SU-DHL-6 (cell line): ENCODE results near the gene PASD1.

ENCODE experiments used
- H2AFZ ChIP-seq: fragments of 200-600 bp; sonication (generic); 2 replicates; pipeline ENCODE4 v1.6.1; 2014; ENCODE audit warnings: low read depth, mild to moderate bottlenecking, moderate library complexity, mixed read lengths, antibody characterized with exemption, low read length; ENCODE audit not compliant: severe bottlenecking
- H3F3A ChIP-seq: fragments of 200-600 bp; shearing (Covaris generic); 2 replicates; pipeline ENCODE4 v1.6.0; 2016; ENCODE audit warnings: antibody characterized with exemption, mild to moderate bottlenecking; ENCODE audit not compliant: insufficient read depth
- H3K27ac ChIP-seq: fragments of 200-600 bp; sonication (generic); 2 replicates; pipeline ENCODE4 v1.5.1; 2016; ENCODE audit warnings: low read depth, mild to moderate bottlenecking, low read length, moderate library complexity, mixed read lengths
- H3K27me3 ChIP-seq: fragments of 200-600 bp; sonication (generic), shearing (Covaris generic); 2 replicates; pipeline ENCODE4 v1.6.0; 2014; ENCODE audit warnings: mild to moderate bottlenecking, low read length
- H3K36me3 ChIP-seq: fragments of 200-600 bp; sonication (generic); 2 replicates; pipeline ENCODE4 v1.6.1; 2014; ENCODE audit warnings: mild to moderate bottlenecking, low read length, mixed read lengths
- H3K4me2 ChIP-seq: fragments of 300-600, 200-600 bp; shearing (Covaris generic), sonication (generic); 2 replicates; pipeline ENCODE4 v1.6.0; 2014; ENCODE audit warnings: low read length, low read depth, mild to moderate bottlenecking; ENCODE audit not compliant: poor library complexity, severe bottlenecking
- H3K4me3 ChIP-seq: fragments of 200-600 bp; sonication (generic); 2 replicates; pipeline ENCODE4 v1.5.1; 2014; ENCODE audit warnings: antibody characterized with exemption, low read length, mild to moderate bottlenecking, mixed read lengths; ENCODE audit not compliant: insufficient read depth, poor library complexity, severe bottlenecking
- H3K79me2 ChIP-seq: fragments of 200-600 bp; sonication (generic); 2 replicates; pipeline ENCODE4 v1.6.1; 2014; ENCODE audit warnings: mild to moderate bottlenecking, low read length, moderate library complexity; ENCODE audit not compliant: insufficient read depth
- H3K9ac ChIP-seq: fragments of 200-600 bp; sonication (generic); 2 replicates; pipeline ENCODE4 v1.7.0; 2014; ENCODE audit warnings: mild to moderate bottlenecking, low read length
- H3K9me2 ChIP-seq: fragments of 200-600 bp; sonication (generic); replicated peaks from 2 replicates; pipeline ENCODE4 v1.6.1; 2014; ENCODE audit warnings: low read length; ENCODE audit not compliant: insufficient read depth
- H3K9me3 ChIP-seq: fragments of 200-600 bp; sonication (generic); 2 replicates; pipeline ENCODE4 v1.6.1; 2014; ENCODE audit warnings: low read length, mixed read lengths; ENCODE audit not compliant: insufficient read depth
- H4K20me1 ChIP-seq: fragments of 200-600 bp; sonication (generic); 2 replicates; pipeline ENCODE4 v1.6.1; 2014; ENCODE audit warnings: low read depth, mild to moderate bottlenecking, antibody characterized with exemption, low read length, moderate library complexity, mixed read lengths
- EZH2phosphoT487 ChIP-seq: fragments of 200-600 bp; sonication (generic), shearing (Covaris generic); conservative IDR thresholded peaks from 2 replicates; pipeline ENCODE4 v1.6.1; 2018; ENCODE audit warnings: mild to moderate bottlenecking, antibody characterized with exemption, low read length, moderate library complexity, mixed read lengths
- TF ChIP-seq, protein P1 (sequence below): fragments of 200-600 bp; sonication (generic); IDR thresholded peaks from one replicate; pipeline ENCODE4 v1.5.1; 2017; ENCODE audit warnings: antibody characterized with exemption, mild to moderate bottlenecking, low read length, moderate library complexity; ENCODE audit not compliant: insufficient read depth, poor library complexity, severe bottlenecking

PASD1 gene

DNA sequence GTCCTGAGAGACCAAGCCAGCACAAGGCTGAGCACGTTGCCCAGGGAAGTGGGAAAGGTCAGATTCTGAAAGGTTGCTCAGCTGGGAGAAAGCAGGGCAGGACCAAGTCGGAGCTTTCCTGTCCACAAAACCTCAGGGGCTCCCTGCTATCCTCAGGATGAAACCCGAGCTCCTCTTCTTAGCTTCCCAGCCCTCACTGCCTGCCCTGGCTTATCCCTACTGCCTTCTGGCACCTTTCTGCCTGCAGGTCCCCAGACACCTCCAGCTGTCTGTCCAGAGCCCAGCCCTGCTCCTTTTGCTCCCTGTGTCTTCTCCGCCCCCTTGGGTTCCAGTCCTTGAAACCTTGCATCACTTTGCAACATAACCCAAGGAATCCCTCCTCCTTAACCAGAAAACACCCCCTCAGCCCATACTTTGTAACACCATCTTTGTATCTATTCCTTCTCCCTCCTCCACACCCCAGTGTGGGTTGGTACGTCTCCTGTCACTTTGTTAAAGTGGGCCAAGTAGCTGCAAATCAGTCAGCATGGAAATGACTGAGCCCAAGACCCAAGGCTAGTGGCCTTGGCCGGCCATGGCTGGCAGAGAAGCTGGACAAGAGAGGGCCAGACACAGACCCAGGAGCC, 111.8 kb downstream of the PASD1 start:
- Histone ChIP-seq H3K36me3 (no peaks in the 10 kb centered on the region), H4K20me1 (no peaks in the 10 kb centered on the region), H3K9me3 (no peaks in the 10 kb centered on the region), H3K27ac (no peak overlapping the region), H3K4me3 (no peak overlapping the region), H3K4me2 (no peak overlapping the region), H3K9ac (no peak overlapping the region), H3F3A (no peaks in the 10 kb centered on the region), H3K27me3 (no peaks in the 10 kb centered on the region), H2AFZ (no peak overlapping the region), H3K79me2 (no peaks in the 10 kb centered on the region), H3K9me2 (no peaks in the 10 kb centered on the region)
- TF ChIP-seq, protein P1, sequence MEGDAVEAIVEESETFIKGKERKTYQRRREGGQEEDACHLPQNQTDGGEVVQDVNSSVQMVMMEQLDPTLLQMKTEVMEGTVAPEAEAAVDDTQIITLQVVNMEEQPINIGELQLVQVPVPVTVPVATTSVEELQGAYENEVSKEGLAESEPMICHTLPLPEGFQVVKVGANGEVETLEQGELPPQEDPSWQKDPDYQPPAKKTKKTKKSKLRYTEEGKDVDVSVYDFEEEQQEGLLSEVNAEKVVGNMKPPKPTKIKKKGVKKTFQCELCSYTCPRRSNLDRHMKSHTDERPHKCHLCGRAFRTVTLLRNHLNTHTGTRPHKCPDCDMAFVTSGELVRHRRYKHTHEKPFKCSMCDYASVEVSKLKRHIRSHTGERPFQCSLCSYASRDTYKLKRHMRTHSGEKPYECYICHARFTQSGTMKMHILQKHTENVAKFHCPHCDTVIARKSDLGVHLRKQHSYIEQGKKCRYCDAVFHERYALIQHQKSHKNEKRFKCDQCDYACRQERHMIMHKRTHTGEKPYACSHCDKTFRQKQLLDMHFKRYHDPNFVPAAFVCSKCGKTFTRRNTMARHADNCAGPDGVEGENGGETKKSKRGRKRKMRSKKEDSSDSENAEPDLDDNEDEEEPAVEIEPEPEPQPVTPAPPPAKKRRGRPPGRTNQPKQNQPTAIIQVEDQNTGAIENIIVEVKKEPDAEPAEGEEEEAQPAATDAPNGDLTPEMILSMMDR = no peak
- TF ChIP-seq EZH2phosphoT487 = no peak

GRCh38 chrX:151676196-151676595, 112.7 kb downstream of the PASD1 start:
- H3F3A ChIP-seq = no peaks in the 10 kb centered on the region

GRCh38 chrX:151679798-151680402, 116.4 kb downstream of the PASD1 start:
- H3K9ac ChIP-seq = no peak overlapping the region
- H3K4me2 ChIP-seq = no peak overlapping the region
- H4K20me1 ChIP-seq = no peaks in the 10 kb centered on the region
- no peak overlapping the region for H2AFZ ChIP-seq
- H3K9me3 ChIP-seq = no peaks in the 10 kb centered on the region
- H3K27ac ChIP-seq = no peak overlapping the region
- no peaks in the 10 kb centered on the region for H3K36me3 ChIP-seq
- no peaks in the 10 kb centered on the region for H3K27me3 ChIP-seq
- no peak overlapping the region for H3K4me3 ChIP-seq
- H3K9me2 ChIP-seq = no peaks in the 10 kb centered on the region
- H3F3A ChIP-seq = no peaks in the 10 kb centered on the region
- TF ChIP-seq EZH2phosphoT487 = no peak
- TF ChIP-seq, protein P1 = no peak
- H3K79me2 ChIP-seq = no peaks in the 10 kb centered on the region

More at GRCh38 chrX:151676196-151676595, 112.7 kb downstream of the PASD1 start:
- TF ChIP-seq, protein P1 = no peak
- no peak for TF ChIP-seq EZH2phosphoT487
- Histone ChIP-seq H4K20me1 (no peaks in the 10 kb centered on the region), H3K4me2 (no peak overlapping the region), H3K27ac (no peak overlapping the region), H3K9ac (no peak overlapping the region), H2AFZ (no peak overlapping the region), H3K27me3 (no peaks in the 10 kb centered on the region), H3K79me2 (no peaks in the 10 kb centered on the region), H3K36me3 (no peaks in the 10 kb centered on the region), H3K4me3 (no peak overlapping the region), H3K9me3 (no peaks in the 10 kb centered on the region), H3K9me2 (no peaks in the 10 kb centered on the region)
